HG02798 (cell line): ENCODE data around the gene GDPD5.

Experiments
- ATAC-seq: cut with Tn5 transposase; IDR thresholded peaks from one replicate; pipeline ENCODE4 v1.9.1; 2021; ENCODE audit warnings: mild to moderate bottlenecking; ENCODE audit not compliant: unreplicated experiment, poor library complexity

The GDPD5 gene

GRCh38 chr11:75496305-75496752 lies 29.4 kb downstream of the GDPD5 start:
- ATAC-seq = no peak

DNA sequence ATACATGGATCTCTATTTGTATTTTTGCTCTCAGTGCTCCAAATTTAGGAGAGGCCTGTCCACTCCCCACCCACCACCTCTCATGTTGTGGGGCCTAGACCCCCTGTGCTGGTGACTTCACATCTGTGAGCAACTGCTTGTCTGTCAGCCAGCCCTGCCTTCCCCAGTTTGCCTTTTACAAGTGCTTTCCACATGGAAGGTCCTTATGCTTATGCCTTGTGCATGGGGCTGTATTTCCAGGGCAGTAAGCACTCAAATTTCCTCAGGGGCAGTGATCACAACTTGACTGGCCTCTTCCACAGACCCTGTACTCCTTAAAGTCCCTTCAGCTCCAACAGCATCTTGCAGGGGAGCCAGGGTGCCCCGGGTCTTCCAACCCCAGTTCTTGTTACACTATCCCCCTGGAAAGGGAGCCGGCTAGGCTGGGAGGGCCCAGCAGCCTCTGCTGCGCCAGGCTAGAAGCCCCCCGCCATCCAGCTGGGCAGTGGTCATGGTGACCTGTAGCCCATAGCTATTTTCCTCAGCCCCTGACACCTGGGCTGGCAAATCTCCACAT lies 29.9 kb downstream of the GDPD5 start:
- no peak for ATAC-seq

DNA sequence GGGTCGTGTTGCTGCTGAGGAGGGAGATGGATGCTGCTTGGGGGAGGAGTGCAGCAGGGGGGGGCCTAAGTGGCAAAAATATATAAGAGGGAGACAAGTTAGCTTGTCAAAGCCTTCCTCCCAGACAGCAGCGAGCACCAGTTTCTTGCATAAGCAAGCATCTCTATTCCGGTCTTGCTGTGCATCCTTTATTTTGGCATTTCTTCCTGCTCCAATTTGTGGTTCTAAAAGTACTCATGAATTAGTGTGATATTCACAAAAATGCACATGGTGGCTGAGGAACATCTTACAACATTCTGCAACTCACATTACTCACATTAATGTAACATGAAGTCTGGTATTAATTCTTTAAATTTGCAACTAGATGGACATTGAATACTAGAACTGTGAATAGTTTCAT lies 32.1 kb downstream of the GDPD5 start:
- no peak for ATAC-seq

- ATAC-seq = peak; percentile 58
These were observed 33.4 kb downstream of the GDPD5 start for GRCh38 chr11:75492181-75492820.

DNA sequence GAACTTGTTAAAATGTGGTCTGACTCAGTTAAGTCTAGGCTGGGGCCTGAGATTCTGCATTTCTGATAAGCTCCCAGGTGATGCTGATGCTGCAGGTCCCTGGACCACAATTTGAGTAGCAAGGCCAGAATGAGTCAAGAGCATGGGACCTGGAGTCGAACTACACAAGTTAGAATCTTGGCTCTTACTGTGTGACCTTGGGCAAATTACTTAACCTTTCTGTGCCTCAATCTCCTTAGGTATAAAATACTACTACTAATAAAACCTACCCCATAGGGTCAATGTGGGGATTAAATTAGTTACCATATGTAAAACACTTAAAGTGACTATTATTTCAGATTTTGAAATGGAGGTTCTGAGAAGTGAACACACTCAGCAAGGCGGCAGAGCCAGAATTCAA lies 34.3 kb downstream of the GDPD5 start:
- ATAC-seq = no peak

DNA sequence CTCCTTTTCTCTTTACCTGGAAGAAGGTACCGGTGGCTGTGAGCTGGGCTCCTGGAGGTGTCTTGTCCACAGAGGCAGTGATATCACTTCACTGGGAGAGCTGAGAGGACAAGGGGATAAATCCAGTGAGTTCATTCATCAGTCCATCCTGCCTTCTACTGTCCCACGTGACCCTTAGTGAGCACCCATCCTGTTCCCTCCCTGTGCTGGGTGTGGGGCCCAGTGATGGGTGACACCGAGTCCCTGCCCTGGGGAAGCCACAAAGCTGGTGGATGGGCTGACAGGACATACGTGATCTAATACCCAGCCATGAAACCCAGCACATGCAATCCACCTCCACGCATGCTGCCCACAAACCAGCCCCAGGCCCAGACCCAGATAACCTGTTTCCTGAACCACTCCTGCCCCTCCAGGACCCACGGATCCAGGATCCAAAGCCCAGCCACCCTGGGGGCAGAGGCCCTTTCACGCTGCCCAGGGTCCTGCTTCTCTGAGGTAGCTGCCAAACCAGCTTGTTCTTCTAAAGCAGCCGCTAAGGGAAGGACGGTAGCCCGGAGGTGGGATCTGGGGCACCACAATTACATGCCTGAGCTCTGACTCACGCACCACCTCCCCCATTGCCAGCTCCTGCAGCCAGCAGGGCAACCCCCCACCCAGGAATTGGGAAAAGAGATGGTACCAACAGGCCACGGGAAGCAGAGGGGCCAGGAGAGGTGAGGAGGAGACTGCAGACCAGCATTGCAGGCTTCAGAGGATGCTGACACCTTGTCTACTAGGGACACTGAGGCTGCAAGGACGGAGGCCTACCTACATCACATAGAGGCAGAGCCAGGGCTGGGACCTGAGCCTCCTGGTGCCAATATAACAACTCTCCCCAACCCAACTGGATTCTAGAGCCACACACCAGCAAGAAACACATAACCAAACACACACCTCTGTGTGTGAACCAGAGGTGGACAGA lies 35.2 kb downstream of the GDPD5 start:
- ATAC-seq = no peak

DNA sequence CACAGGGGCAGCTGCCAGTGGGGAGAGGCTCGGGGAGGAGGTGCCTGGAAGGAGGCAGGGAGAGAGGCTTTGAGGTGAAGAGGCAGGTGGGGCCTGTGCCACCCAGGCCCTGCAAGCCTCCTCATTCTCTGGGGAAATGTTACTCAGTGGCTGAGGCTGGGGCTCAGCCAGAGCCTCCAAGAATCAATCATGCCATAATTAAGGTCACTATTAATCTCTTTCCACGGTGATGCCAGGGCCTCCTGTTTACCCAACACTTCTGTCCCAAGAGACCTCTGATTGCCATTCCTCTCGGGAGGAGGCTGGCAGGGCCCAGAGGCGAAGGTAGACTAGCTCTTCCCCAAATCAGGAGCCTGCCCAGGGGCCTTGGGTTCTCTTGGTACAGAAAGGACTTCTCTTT lies 38.4 kb downstream of the GDPD5 start:
- no peak for ATAC-seq

DNA sequence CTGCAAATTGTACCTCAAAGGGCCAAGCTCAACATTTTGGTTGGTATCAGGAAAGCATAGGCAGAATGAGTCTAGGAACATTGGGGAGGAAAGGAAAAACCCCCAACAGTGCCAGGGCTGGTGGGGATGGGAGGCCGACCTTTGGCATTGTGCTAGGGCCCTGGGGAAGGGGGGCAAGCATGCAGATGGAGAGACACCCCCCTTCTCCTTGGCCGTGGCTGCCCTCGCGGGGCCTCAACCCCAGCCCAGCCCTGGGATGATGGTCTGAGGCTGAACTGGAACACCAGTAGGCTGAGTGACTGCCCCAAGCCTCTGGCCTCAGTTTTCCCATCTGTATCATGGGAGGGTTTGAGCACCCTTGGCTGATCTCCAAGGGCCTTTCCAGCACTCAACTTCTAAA lies 40.0 kb downstream of the GDPD5 start:
- no peak for ATAC-seq

DNA sequence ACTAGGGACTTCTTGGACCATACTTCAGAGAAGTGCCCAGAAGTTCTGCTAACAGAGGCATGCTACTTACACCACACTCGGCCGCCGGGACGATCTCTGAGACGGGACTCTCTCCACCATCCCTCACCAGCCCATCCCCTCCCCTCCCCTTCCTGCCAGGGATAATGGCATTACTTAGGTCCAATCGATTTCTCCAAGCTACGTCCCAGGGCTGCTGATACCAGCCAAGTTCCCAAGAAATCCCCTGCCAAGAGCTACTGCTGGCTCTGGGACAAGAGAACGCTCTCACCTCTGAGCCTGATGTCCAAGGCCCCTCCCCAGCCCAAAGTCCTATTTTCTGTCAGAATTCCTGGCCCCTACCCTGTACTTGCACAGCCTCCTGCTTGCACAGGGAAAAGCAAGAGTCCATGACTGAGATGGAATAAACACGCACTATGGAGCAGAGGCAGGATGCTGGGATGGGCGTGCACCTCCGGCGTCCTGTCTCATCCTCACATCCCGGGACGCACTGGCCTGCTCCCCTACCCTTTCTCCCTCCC lies 42.7 kb downstream of the GDPD5 start:
- ATAC-seq = no peak

- ATAC-seq = no peak
These were observed 43.7 kb downstream of the GDPD5 start for GRCh38 chr11:75481922-75482606.

GRCh38 chr11:75481223-75481921 lies 44.4 kb downstream of the GDPD5 start:
- ATAC-seq = no peak

- ATAC-seq = no peak
These were observed 45.3 kb downstream of the GDPD5 start for GRCh38 chr11:75480185-75481175.

GRCh38 chr11:75479597-75480145 lies 46.1 kb downstream of the GDPD5 start:
- no peak for ATAC-seq

- ATAC-seq = no peak
These were observed 46.8 kb downstream of the GDPD5 start for GRCh38 chr11:75478783-75479596.

DNA sequence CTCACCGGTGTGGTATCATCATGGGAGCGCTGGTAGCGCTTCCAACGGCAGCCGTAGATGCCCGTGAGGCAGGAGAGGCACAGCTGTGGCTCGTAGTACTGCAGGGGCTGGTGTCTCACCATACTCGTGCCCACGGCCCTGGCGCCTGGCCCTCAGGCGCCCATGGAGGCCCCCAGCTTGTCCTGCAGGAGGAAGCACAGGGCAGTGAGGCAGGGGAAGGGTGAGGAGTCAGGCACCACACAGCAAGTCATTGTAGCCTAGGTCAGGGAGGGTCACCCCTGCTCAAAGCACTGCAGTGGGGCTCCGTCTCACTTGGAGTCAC lies 48.2 kb downstream of the GDPD5 start:
- no peak for ATAC-seq

DNA sequence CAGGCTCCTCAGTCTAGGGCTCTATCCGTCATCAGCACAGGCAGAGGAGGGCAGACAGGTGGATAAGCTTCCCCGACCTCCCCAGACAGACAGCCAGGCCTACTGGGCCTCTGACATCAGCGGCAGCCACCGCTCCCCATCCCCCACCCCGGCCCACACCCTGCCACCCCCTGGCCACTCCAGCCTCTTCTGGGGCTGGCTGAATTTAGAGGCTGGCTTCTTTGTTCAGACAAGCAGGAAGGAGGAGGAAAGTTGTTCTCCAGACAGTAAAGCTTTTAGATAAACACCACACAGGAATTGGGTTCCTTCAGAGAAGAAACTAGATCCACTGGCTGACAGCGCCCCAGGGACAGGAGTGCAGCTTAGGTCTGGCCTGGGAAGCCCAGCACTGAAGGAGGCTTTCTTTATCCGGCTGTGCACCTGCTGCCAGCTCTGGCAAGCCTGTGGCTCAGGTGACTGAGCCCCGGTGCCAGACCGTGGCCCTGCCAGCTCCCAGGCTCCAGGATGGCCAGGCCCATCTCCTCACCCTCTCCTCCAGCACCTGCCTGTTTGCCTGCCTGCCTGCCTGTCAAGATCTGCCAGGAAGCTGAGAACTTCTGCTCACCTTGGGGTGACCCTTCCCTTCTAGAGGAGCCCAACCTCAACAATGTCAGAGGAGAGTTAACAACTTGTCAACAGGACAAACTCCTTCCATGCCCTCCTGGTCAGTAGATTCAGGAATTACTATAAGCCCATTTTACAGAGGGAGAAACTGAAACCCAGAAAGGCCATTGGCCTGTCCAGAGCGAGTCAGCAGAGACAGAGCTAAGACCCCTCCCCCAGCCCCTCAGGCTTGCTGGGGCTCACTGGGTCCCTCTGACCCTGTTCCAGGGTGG lies 48.8 kb downstream of the GDPD5 start:
- no peak for ATAC-seq
